Immature natural killer cell (primary cell): ENCODE results near the gene MTREX. TPM values are rescaled to one million over a fixed set of nuclear protein-coding genes. Genes with fewer than 3 reads are reported as not detected.
"Not testable (repeated sequence)": the region's sequence is repeated elsewhere in the genome, so short reads cannot be mapped to it uniquely, and the experiment has no call there.

Experiments used
- DNase-seq, 3 donors: peaks; one replicate each; pipeline ENCODE4 v3.0.0; 2022; ENCODE audit warnings: mixed read lengths in 1 of 3
- H3K27ac Mint-ChIP-seq, 6 donors: one replicate each; pipeline ENCODE4 v1.8.0; 2020; ENCODE audit warnings: mixed read lengths in 6 of 6, mild to moderate bottlenecking in 5 of 6, inconsistent platforms in 4 of 6, moderate library complexity in 3 of 6
- H3K27me3 Mint-ChIP-seq, 3 donors: one replicate each; pipeline ENCODE4 v1.8.0; 2020 to 2021; ENCODE audit warnings: low read depth in 3 of 3, mild to moderate bottlenecking in 3 of 3, mixed read lengths in 3 of 3, moderate library complexity in 3 of 3, inconsistent platforms in 1 of 3
- H3K36me3 Mint-ChIP-seq, 3 donors: one replicate each; pipeline ENCODE4 v1.8.0; 2020; ENCODE audit warnings: mixed read lengths in 3 of 3, inconsistent platforms in 2 of 3, mild to moderate bottlenecking in 2 of 3
- H3K4me1 Mint-ChIP-seq, 2 donors: one replicate each; pipeline ENCODE4 v1.8.0; 2020; ENCODE audit warnings: inconsistent platforms in 2 of 2, mild to moderate bottlenecking in 2 of 2, mixed read lengths in 2 of 2, moderate library complexity in 1 of 2
- H3K4me3 Mint-ChIP-seq, 5 donors: one replicate each; pipeline ENCODE4 v1.8.0; 2020; ENCODE audit warnings: mild to moderate bottlenecking in 5 of 5, mixed read lengths in 5 of 5, inconsistent platforms in 3 of 5, moderate library complexity in 3 of 5
- H3K9me3 Mint-ChIP-seq, 6 donors: one replicate each; pipeline ENCODE4 v1.8.0; 2020; ENCODE audit warnings: mild to moderate bottlenecking in 6 of 6, mixed read lengths in 6 of 6, inconsistent platforms in 4 of 6, moderate library complexity in 3 of 6
- polyA plus RNA-seq, 3 donors: library from polyadenylated mRNA; unstranded; fragments of 300-500 nt; fragmentation: Illumina TruSeq; gene quantifications; one replicate each; pipeline ENCODE4 v1.2.3, GENCODE V29; 2021

Gene MTREX
- polyA plus RNA-seq, 3 donors from 2014 or later, result 21.8 to 29.3 (median 24.4) TPM

DNA sequence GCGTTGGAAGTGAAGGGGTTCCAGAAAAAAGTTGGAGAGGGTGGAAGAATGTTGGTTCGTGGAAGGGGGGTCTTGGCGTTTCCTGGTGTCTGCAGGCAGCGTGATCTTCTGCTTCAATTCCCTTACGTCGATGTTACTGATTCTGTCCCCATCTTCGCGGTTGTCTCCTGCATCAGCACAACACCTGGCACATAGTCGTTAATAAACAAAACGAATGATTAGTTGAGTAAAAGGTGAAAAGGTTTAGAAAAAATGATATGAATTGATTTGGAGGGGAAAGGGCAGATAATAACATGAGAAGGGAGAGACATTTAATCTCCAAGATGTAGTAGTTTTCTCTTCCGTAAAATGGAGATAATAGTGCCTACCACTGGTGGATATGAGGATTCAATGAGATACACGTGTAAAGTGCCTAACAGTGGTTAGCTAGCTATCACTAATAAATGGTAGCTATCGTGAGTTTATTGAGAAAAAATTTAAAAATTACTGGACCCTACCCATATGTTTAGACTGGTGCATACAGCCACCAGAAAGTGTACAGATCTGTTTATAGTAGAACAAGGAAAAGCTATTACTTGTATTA is 556 bp downstream of the MTREX start:
- no peak overlapping the region for H3K27ac Mint-ChIP-seq
- no peak for DNase-seq
- H3K27me3 Mint-ChIP-seq, result peaks cover 0 to 5% (median 0%) of the 10 kb centered on the region in 3 donors
- peaks cover 23 to 31% of the 10 kb centered on the region in 2 donors for H3K4me1 Mint-ChIP-seq
- H3K36me3 Mint-ChIP-seq, result no peaks in the 10 kb centered on the region
- no peaks in the 10 kb centered on the region for H3K9me3 Mint-ChIP-seq
- H3K4me3 Mint-ChIP-seq, result no peak overlapping the region

DNA sequence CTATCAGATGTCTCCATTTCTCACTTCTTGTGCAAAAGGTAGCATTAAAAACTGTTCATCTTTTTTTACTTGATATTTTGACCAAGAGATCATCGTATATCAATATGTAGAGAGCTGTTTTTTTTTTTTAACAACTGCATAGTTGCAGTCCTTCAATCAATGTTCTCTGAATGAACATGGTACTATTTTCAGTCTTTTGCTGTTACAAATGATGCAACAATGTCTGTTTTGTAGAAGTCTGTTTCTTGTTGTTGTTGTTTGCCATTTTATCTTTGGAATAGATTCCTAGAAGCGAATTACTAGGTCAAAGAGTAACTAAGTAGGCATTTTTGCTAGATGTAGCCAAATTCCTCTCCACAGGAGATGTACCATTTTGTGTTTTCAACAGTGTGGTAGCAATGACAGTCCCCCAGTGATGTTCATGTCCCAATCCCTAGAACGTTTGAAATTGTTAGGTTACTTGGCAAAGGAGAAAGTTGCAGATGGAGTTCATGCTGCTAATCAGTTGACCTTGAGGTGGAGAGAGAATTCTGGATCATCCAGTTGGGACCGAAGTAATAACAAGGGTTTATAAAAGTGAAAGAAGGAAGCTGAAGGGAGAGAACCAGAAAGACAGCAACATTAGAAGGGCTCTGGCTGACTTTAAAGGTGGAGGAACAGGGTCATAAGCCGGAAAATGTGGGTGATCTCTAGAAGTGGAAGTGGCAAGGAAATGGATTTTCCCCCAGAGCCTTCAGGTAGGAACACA is 6.3 kb downstream of the MTREX start:
- H3K36me3 Mint-ChIP-seq, result peaks cover 0 to 8% (median 3%) of the 10 kb centered on the region in 3 donors
- peaks cover 38 to 78% of the 10 kb centered on the region in 2 donors for H3K4me1 Mint-ChIP-seq
- peaks cover 0 to 3% (median 0%) of the 10 kb centered on the region in 3 donors for H3K27me3 Mint-ChIP-seq
- H3K9me3 Mint-ChIP-seq, result no peaks in the 10 kb centered on the region
- H3K4me3 Mint-ChIP-seq, result no peak overlapping the region
- no peak for DNase-seq
- H3K27ac Mint-ChIP-seq, result peak overlapping the region in 2 of 6 donors; percentile 1 to 11

DNA sequence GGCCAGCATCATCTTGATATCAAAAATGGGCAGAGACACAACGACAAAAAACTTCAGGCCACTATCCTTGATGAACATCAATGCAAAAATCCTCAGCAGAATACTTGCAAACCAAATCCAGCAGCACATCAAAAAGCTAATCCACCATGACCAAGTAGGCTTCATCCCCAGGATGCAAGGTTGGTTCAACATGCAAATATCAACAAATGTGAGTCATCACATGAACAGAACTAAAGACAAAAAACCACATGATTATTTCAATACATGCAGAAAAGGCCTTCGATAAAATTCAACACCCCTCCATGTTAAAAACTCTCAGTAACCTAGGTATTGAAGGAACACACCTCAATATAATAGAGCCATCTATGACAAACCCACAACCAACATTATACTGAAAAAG is 8.5 kb downstream of the MTREX start:
- Mint-ChIP-seq H3K36me3 (peaks cover 0 to 8% (median 3%) of the 10 kb centered on the region in 3 donors), H3K27ac (no peak overlapping the region), H3K4me1 (peaks cover 33 to 91% of the 10 kb centered on the region in 2 donors), H3K4me3 (no peak overlapping the region), H3K27me3 (peaks cover 0 to 3% (median 0%) of the 10 kb centered on the region in 3 donors), H3K9me3 (no peaks in the 10 kb centered on the region)
- no peak for DNase-seq

DNA sequence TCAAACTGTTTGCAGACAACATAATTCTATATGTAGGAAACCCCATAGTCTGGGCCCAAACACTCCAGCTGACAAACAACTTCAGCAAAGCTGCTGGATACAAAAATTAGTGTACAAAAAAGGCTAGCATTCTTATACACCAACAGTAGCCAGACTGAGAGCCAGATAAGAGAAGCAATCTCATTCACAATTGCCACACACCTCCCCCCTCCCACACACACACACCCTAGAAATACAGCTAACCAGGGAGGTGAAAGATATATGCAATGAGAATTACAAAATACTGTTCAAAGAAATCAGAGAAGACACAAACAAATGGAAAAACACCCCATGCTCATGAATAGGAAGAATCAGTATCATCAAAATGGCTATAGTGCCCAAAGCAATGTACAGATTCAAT is 9.0 kb downstream of the MTREX start:
- Mint-ChIP-seq H3K4me1 (peaks cover 31 to 87% of the 10 kb centered on the region in 2 donors), H3K27ac (no peak overlapping the region), H3K27me3 (peaks cover 0 to 3% (median 0%) of the 10 kb centered on the region in 3 donors), H3K9me3 (no peaks in the 10 kb centered on the region), H3K4me3 (no peak overlapping the region), H3K36me3 (peaks cover 0 to 8% (median 3%) of the 10 kb centered on the region in 3 donors)
- DNase-seq, result no peak

DNA sequence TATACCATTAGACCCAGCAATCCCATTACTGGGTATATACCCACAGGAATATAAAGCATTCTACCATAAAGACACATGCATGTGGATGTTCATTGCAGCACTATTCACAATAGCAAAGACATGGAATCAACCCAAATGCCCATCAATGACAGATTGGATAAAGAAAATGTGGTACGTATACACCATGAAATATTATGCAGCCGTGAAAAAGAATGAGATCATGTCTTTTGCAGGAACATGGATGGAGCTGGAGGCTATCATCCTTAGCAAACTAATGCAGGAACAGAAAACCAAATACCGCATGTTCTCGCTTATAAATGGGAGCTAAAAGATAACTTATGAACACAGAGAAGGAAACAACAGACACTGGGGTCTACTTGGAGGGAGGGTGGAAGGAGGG is 10.4 kb downstream of the MTREX start:
- peak overlapping the region in 1 of 6 donors; percentile 57 for H3K27ac Mint-ChIP-seq

DNA sequence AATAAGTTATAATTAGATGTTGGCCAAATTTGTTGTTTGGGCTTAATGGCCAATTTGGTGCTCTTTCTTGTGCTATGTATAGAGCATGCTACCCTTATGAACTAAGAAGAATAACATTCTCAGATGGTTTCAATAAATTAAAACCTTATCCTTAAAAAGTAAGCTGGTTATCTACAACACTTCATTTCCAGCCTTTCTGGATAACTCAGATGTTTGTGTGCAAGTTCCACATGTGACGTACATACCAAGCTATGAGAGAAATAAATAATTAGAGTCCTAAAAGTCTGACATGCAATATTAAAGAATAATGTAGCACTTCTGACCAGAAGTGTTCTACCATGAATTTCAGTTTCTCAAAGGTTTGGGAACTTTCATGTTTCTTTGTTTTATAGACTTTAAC is 11.7 kb downstream of the MTREX start:
- H3K9me3 Mint-ChIP-seq, result no peaks in the 10 kb centered on the region
- no peak overlapping the region for H3K4me3 Mint-ChIP-seq
- H3K36me3 Mint-ChIP-seq, result peaks cover 0 to 8% (median 3%) of the 10 kb centered on the region in 3 donors
- H3K27me3 Mint-ChIP-seq, result no peaks in the 10 kb centered on the region
- H3K4me1 Mint-ChIP-seq, result peaks cover 19 to 78% of the 10 kb centered on the region in 2 donors
- DNase-seq, result no peak
- H3K27ac Mint-ChIP-seq, result peak overlapping the region in 1 of 6 donors; percentile 5

More for the DNA sequence above, 10.4 kb downstream of the MTREX start:
- peaks cover 27 to 89% of the 10 kb centered on the region in 2 donors for H3K4me1 Mint-ChIP-seq
- DNase-seq, H3K27me3 Mint-ChIP-seq, H3K9me3 Mint-ChIP-seq, H3K4me3 Mint-ChIP-seq, H3K36me3 Mint-ChIP-seq: not testable (repeated sequence)

DNA sequence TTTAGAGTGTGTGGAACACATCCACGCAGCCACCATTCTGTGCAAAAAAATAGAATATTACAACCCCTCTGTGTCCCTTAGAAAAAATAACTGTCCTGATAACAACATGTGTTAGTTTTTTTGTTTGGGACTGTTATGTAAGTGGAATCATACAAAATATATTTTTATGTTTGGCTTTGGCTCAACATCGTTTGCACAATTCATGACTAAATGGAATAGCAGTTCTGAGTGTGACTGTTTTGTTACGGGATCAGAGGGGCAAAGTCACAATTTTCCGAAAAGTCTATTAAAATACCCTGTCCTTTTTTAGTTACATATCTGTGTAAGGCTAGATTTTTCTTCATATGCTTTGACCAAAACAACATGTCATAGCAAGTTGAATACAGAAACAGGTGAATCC is 12.8 kb downstream of the MTREX start:
- H3K36me3 Mint-ChIP-seq, result peaks cover 5 to 13% (median 9%) of the 10 kb centered on the region in 3 donors
- peaks cover 17 to 73% of the 10 kb centered on the region in 2 donors for H3K4me1 Mint-ChIP-seq
- no peaks in the 10 kb centered on the region for H3K27me3 Mint-ChIP-seq
- no peak for DNase-seq
- H3K4me3 Mint-ChIP-seq, result no peak overlapping the region
- H3K9me3 Mint-ChIP-seq, result no peaks in the 10 kb centered on the region
- H3K27ac Mint-ChIP-seq, result no peak overlapping the region

DNA sequence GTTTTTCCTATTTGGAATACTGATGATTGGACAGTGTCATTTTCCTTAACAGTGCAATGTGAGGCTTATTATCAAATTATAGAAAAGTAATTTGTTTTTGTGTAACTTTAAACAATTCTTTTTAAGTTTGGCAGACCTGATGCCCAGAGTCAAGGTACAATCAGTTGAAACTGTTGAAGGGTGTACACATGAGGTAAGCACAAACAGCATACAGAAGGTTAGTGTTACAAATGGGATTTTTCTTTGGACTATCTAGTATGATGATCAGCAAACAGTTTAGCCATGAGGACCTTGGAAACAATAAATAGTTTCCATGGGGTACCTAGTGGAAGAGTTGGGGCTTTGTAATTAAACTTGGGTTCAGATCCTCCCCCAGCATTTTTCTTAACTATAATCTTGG is 16.2 kb downstream of the MTREX start:
- DNase-seq, result no peak
- H3K27ac Mint-ChIP-seq, result no peak overlapping the region
- peaks cover 5 to 6% (median 5%) of the 10 kb centered on the region in 3 donors for H3K36me3 Mint-ChIP-seq
- peaks cover 14 to 65% of the 10 kb centered on the region in 2 donors for H3K4me1 Mint-ChIP-seq
- no peaks in the 10 kb centered on the region for H3K9me3 Mint-ChIP-seq
- no peak overlapping the region for H3K4me3 Mint-ChIP-seq
- no peaks in the 10 kb centered on the region for H3K27me3 Mint-ChIP-seq

DNA sequence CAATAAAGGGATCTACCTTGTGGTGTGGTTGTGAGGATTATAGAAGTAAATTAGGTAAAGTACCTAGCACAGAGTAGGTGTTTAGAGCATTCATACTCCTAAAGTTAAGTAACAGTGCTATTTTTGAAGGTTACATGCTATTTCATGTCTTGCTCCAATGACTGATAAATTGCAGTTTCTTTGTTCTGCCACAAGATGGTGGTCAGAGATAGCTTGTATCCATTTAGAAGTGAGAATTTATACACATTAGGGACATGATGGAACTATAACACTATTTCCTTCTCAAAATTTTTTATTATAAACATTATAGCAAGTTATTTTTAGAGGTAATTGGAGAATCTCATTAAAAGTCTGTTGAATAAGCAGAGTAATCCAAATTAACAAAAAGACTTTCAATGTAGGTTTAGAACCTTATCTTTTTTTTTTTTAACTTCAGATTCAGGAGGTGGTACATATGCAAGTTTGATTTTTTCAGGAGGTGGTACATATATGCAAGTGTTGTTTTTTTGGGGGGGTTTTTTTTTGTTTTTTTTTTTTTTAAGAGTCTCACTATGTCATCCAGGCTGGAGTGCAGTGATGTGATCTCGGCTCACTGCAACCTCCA is 17.1 kb downstream of the MTREX start:
- peaks cover 0 to 1% (median 0%) of the 10 kb centered on the region in 3 donors for H3K27me3 Mint-ChIP-seq
- H3K4me3 Mint-ChIP-seq, result no peak overlapping the region
- peak overlapping the region in 1 of 6 donors; percentile 16 for H3K27ac Mint-ChIP-seq
- H3K4me1 Mint-ChIP-seq, result peaks cover 11 to 64% of the 10 kb centered on the region in 2 donors
- H3K9me3 Mint-ChIP-seq, result no peaks in the 10 kb centered on the region
- H3K36me3 Mint-ChIP-seq, result peaks cover 5 to 10% (median 5%) of the 10 kb centered on the region in 3 donors
- DNase-seq, result peak; percentile 9 to 15 (median 10)

DNA sequence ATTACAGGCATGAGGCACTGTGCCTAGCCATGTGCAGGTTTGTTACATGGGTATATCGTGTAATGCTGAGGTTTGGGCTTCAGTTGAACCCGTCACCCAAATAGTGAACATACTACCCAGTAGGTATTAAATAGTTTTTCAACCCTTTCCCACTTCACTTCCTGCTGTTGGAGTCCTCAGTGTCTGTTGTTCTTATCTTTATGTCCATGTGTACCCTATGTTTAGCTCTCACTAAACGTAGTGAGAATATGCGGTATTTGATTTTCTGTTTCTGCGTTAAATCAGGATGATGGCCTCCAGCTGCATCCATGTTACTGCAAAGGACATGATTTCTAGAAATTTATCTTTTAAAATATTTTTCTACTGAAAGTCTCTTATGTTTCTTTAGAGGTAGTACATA is 17.8 kb downstream of the MTREX start:
- Mint-ChIP-seq H3K27ac (no peak overlapping the region), H3K4me1 (peaks cover 11 to 66% of the 10 kb centered on the region in 2 donors), H3K9me3 (no peaks in the 10 kb centered on the region), H3K4me3 (no peak overlapping the region), H3K36me3 (peaks cover 5 to 15% (median 10%) of the 10 kb centered on the region in 3 donors), H3K27me3 (peaks cover 0 to 2% (median 0%) of the 10 kb centered on the region in 3 donors)
- DNase-seq, result no peak

DNA sequence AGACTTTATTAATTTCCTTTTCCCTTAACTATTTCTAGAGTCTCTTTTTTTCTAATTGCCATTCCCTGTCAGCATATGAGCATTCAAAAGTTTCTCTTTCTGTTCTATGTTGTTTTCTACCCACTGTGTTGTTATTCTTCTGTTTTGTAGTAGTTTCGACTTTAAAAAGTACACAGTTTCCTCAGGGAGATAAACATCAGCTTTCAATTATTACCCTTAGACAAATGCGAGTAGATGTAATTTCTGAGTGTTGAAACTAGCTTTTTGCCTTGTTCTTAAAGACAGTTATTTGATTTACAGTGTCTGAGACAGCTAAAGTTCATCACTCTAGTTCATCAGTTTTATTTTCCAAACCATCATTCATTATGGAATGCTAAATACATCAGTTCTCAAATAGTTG is 19.5 kb downstream of the MTREX start:
- no peak for DNase-seq
- peaks cover 5 to 28% (median 10%) of the 10 kb centered on the region in 3 donors for H3K36me3 Mint-ChIP-seq
- H3K27me3 Mint-ChIP-seq, result peaks cover 0 to 2% (median 0%) of the 10 kb centered on the region in 3 donors
- no peaks in the 10 kb centered on the region for H3K9me3 Mint-ChIP-seq
- H3K27ac Mint-ChIP-seq, result peak overlapping the region in 4 of 6 donors; percentile 42 to 80 (median 64)
- H3K4me1 Mint-ChIP-seq, result peaks cover 12 to 70% of the 10 kb centered on the region in 2 donors
- H3K4me3 Mint-ChIP-seq, result no peak overlapping the region

DNA sequence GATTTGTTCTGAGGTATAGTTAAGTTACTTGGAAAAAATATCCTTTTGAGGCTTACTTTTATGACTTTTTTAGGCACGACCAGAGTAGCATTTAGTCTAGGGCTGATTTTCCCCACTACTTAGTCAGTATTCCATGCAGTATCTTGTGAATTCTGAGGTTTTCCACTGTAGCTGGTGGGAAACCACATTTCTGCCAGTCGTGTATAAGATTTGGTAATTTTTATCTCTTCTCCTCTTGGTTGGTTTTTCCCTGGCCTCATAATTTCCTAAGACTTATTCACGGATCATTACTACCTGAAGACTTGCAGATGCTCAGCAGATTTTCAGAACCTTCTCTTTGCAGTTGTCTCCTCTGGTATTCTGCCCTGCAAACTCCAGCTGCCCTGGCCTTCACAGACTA is 23.5 kb downstream of the MTREX start:
- peak overlapping the region in 1 of 6 donors; percentile 35 for H3K27ac Mint-ChIP-seq
- H3K4me3 Mint-ChIP-seq, result no peak overlapping the region
- H3K9me3 Mint-ChIP-seq, result no peaks in the 10 kb centered on the region
- peaks cover 7 to 41% (median 16%) of the 10 kb centered on the region in 3 donors for H3K36me3 Mint-ChIP-seq
- no peak for DNase-seq
- H3K27me3 Mint-ChIP-seq, result peaks cover 0 to 2% (median 0%) of the 10 kb centered on the region in 3 donors
- peaks cover 10 to 72% of the 10 kb centered on the region in 2 donors for H3K4me1 Mint-ChIP-seq

DNA sequence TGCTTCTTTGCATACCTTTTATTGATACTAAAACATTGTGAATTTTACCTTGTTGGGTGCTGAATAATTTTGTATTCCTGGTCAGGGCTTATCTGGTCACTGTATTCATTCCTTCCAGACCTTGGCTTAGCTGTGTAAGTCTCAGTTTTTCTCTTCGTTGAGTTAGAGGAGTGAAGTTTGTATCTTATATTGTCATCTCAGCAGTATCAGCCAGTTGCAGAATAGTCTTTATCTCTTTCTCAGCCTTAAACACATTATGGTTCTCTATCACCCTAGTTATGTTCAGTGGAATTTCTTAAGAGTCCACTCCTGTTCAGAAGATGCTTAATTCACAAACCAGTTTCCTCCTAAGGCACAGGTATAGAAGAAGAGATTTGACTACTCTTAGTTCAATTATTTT is 25.2 kb downstream of the MTREX start:
- Mint-ChIP-seq H3K4me1 (peaks cover 5 to 62% of the 10 kb centered on the region in 2 donors), H3K27ac (no peak overlapping the region), H3K4me3 (no peak overlapping the region), H3K9me3 (no peaks in the 10 kb centered on the region), H3K36me3 (peaks cover 11 to 41% (median 16%) of the 10 kb centered on the region in 3 donors), H3K27me3 (peaks cover 0 to 2% (median 0%) of the 10 kb centered on the region in 3 donors)
- no peak for DNase-seq

DNA sequence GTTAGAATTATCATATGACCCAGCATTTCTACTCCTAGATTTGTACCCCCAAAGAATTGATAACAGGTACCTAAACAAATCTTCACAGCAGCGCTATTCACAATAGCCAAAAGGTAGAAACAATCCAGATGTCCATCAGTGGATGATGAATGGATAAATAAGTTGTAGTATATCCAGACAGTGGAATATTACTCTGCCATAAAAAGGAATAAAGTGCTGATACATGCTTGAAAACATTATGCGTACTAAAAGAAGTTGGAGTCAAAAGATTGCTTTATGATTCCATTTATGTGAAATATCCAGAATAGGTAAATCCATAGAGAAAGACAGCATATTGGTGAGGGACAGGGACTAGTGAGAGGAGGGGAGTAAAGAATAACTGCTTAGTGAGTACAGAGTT is 26.0 kb downstream of the MTREX start:
- Mint-ChIP-seq H3K27ac (no peak overlapping the region), H3K27me3 (peaks cover 0 to 2% (median 0%) of the 10 kb centered on the region in 3 donors), H3K36me3 (peaks cover 11 to 41% (median 16%) of the 10 kb centered on the region in 3 donors), H3K4me1 (peaks cover 10 to 62% of the 10 kb centered on the region in 2 donors), H3K4me3 (no peak overlapping the region), H3K9me3 (no peaks in the 10 kb centered on the region)
- DNase-seq, result no peak
